Right lobe of liver (tissue), 4 donors: Measurements from ENCODE around the gene TULP1.

Experiments
- POLR2A ChIP-seq: fragments of 450-650 bp; IDR thresholded peaks from one replicate; pipeline ENCODE4 v1.6.1; 2017; ENCODE audit warnings: antibody characterized with exemption, mild to moderate bottlenecking
- TF ChIP-seq, protein P1 (sequence below), 4 donors: fragments of 200-600 bp in 3 of 4; fragments of 450-650 bp in 1 of 4; IDR thresholded peaks; one replicate each; pipeline versions ENCODE4 v1.5.1 to v1.8.0; 2016 to 2022; ENCODE audit warnings: antibody characterized with exemption in 4 of 4, mild to moderate bottlenecking in 2 of 4
- donor health status: DM: no; HTN: no; CAD: no.
- donor health status: DM: no; HTN: no; CAD: no.
- donor health status: DM: no; HTN: yes; CAD: no.

DNA sequence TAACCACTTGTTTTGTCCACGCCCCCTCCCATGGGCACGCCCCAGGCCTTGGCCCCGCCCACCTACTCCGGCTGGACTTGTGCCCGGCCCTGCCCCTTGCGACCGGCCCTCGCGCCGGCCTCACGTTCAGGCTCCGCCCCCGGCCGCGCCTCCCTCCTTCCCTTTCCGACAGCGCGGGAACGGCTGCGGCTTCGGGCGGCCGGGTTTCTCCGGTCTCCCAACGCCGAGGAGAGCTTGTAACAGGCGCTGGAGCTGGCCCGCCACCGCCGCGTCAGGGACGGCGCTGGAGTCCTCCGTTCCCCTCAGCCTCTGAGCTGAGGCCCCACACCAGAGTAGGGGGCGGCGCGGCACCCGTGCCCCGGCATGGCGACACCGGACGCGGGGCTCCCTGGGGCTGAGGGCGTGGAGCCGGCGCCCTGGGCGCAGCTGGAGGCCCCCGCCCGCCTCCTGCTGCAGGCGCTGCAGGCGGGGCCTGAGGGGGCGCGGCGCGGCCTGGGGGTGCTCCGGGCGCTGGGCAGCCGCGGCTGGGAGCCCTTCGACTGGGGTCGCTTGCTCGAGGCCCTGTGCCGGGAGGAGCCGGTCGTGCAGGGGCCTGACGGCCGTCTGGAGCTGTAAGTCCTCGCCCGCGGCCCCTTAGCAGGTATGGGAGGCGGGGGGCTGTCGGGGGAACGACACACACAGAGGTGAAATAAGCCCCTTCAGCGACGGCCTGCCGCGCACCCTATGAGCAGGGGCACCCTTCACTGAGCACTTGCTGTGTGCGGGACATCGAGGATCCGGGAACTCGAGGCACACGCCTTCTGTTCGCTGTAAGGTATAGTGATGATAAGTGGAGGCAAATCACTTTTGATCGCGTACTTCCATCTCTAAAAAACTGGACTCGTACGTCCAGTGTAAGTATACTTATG lies 60.3 kb downstream of the TULP1 start, which contains the start of gene FANCE:
- peak; percentile 16 for TF ChIP-seq POLR2A
- TF ChIP-seq, protein P1, sequence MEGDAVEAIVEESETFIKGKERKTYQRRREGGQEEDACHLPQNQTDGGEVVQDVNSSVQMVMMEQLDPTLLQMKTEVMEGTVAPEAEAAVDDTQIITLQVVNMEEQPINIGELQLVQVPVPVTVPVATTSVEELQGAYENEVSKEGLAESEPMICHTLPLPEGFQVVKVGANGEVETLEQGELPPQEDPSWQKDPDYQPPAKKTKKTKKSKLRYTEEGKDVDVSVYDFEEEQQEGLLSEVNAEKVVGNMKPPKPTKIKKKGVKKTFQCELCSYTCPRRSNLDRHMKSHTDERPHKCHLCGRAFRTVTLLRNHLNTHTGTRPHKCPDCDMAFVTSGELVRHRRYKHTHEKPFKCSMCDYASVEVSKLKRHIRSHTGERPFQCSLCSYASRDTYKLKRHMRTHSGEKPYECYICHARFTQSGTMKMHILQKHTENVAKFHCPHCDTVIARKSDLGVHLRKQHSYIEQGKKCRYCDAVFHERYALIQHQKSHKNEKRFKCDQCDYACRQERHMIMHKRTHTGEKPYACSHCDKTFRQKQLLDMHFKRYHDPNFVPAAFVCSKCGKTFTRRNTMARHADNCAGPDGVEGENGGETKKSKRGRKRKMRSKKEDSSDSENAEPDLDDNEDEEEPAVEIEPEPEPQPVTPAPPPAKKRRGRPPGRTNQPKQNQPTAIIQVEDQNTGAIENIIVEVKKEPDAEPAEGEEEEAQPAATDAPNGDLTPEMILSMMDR (IDR thresholded peaks at IDR 0.05): no peak
